GM23338 (cell line): Measurements from ENCODE around the gene DPP10. TPM values are rescaled to one million over a fixed set of nuclear protein-coding genes. Genes with fewer than 3 reads are reported as not detected.

ENCODE experiments used
- ATAC-seq: fragments of 200-7000 bp; cut with Tn5 transposase; 3 replicates; pipeline ENCODE4 v1.9.1; 2020
- DNase-seq: peaks from one replicate; pipeline ENCODE4 v3.0.0-alpha.2; 2015; ENCODE audit warnings: low spot score
- H2AFZ ChIP-seq: fragments of 200-600 bp; sonication (generic); 2 replicates; pipeline ENCODE4 v1.8.0; 2016; ENCODE audit warnings: antibody characterized with exemption, mild to moderate bottlenecking, moderate library complexity
- H3F3A ChIP-seq: fragments of 200-600 bp; sonication (generic); replicated peaks from 2 replicates; pipeline ENCODE4 v1.8.0; 2017; ENCODE audit warnings: antibody characterized with exemption, mixed run types, low read depth
- H3K27ac ChIP-seq: fragments of 200-600 bp; sonication (generic); 2 replicates; pipeline ENCODE4 v1.6.1; 2016; ENCODE audit warnings: low read depth
- H3K27me3 ChIP-seq: fragments of 200-600 bp; sonication (generic); 2 replicates; pipeline ENCODE4 v1.8.0; 2016; ENCODE audit warnings: mild to moderate bottlenecking, mixed run types, moderate library complexity; ENCODE audit not compliant: insufficient read depth
- H3K36me3 ChIP-seq: fragments of 200-600 bp; sonication (generic); 2 replicates; pipeline ENCODE4 v1.8.0; 2016; ENCODE audit warnings: mild to moderate bottlenecking; ENCODE audit not compliant: insufficient read depth
- H3K4me1 ChIP-seq: fragments of 200-600 bp; sonication (generic); 2 replicates; pipeline ENCODE4 v1.8.0; 2016; ENCODE audit warnings: mild to moderate bottlenecking, moderate library complexity; ENCODE audit not compliant: insufficient read depth
- H3K4me2 ChIP-seq: fragments of 200-600 bp; sonication (generic); 2 replicates; pipeline ENCODE4 v1.7.1; 2017; ENCODE audit warnings: mixed run types
- H3K4me3 ChIP-seq: fragments of 200-600 bp; sonication (generic); 2 replicates; pipeline ENCODE4 v1.6.1; 2016; ENCODE audit warnings: mixed run types
- H3K79me2 ChIP-seq: fragments of 200-600 bp; sonication (generic); replicated peaks from 2 replicates; pipeline ENCODE4 v1.8.0; 2017; ENCODE audit warnings: mild to moderate bottlenecking; ENCODE audit not compliant: insufficient read depth
- H3K9me2 ChIP-seq: fragments of 200-600 bp; sonication (generic); 2 replicates; pipeline ENCODE4 v1.8.0; 2017; ENCODE audit not compliant: insufficient read depth
- H4K20me1 ChIP-seq: fragments of 200-600 bp; sonication (generic); replicated peaks from 2 replicates; pipeline ENCODE4 v1.8.0; 2017; ENCODE audit warnings: mild to moderate bottlenecking; ENCODE audit not compliant: insufficient read depth
- H3K27ac Mint-ChIP-seq: 2 replicates; pipeline ENCODE4 v1.8.0; 2020; ENCODE audit warnings: inconsistent platforms, mild to moderate bottlenecking, moderate library complexity, mixed read lengths
- H3K27me3 Mint-ChIP-seq: 3 replicates; pipeline ENCODE4 v1.8.0; 2022; ENCODE audit warnings: low read depth, mild to moderate bottlenecking, moderate library complexity, mixed read lengths, inconsistent platforms; ENCODE audit not compliant: insufficient read depth, poor library complexity
- H3K36me3 Mint-ChIP-seq: 3 replicates; pipeline ENCODE4 v1.8.0; 2021; ENCODE audit warnings: low read depth, mild to moderate bottlenecking, inconsistent platforms, moderate library complexity, mixed read lengths
- H3K4me1 Mint-ChIP-seq: 3 replicates; pipeline ENCODE4 v1.8.0; 2020; ENCODE audit warnings: mild to moderate bottlenecking, inconsistent platforms, mixed read lengths
- H3K4me3 Mint-ChIP-seq: 3 replicates; pipeline ENCODE4 v1.8.0; 2021; ENCODE audit warnings: moderate library complexity, mild to moderate bottlenecking, inconsistent platforms, mixed read lengths
- H3K9me3 Mint-ChIP-seq: 3 replicates; pipeline ENCODE4 v1.8.0; 2020; ENCODE audit warnings: moderate library complexity, mild to moderate bottlenecking, inconsistent platforms, mixed read lengths
- CREB1 ChIP-seq: fragments of 250-450 bp; sonication (Bioruptor Pico); IDR thresholded peaks from 2 replicates; pipeline ENCODE4 v1.5.0; 2020; ENCODE audit warnings: low read depth, mild to moderate bottlenecking, moderate library complexity
- CTCF ChIP-seq, 2 experiments: fragments of 200-600 bp in 1 of 2; sonication (generic) in 1 of 2; conservative IDR thresholded peaks; 2 replicates each; pipeline versions ENCODE4 v1.5.1 to v1.6.1; 2016 to 2017; ENCODE audit warnings: antibody characterized with exemption in 2 of 2, low read depth in 2 of 2, mild to moderate bottlenecking in 2 of 2, moderate library complexity in 1 of 2
- ETS1 ChIP-seq: IDR thresholded peaks from 2 replicates; pipeline ENCODE4 v1.6.1; 2016; ENCODE audit warnings: antibody characterized with exemption
- EZH2 ChIP-seq: fragments of 200-600 bp; sonication (generic); IDR thresholded peaks from one replicate; pipeline ENCODE4 v1.8.0; 2017; ENCODE audit warnings: antibody characterized with exemption, mild to moderate bottlenecking, low read depth; ENCODE audit not compliant: unreplicated experiment
- EZH2phosphoT487 ChIP-seq: fragments of 200-600 bp; sonication (generic); IDR thresholded peaks from one replicate; pipeline ENCODE4 v1.8.1; 2018; ENCODE audit warnings: antibody characterized with exemption; ENCODE audit not compliant: unreplicated experiment
- JUNB ChIP-seq: IDR thresholded peaks from one replicate; pipeline ENCODE4 v1.6.1; 2016; ENCODE audit warnings: antibody characterized with exemption; ENCODE audit not compliant: unreplicated experiment
- NANOG ChIP-seq: IDR thresholded peaks from 2 replicates; pipeline ENCODE4 v1.6.1; 2016; ENCODE audit warnings: antibody characterized with exemption, borderline replicate concordance
- POLR2AphosphoS5 ChIP-seq: IDR thresholded peaks from 2 replicates; pipeline ENCODE4 v1.6.1; 2016; ENCODE audit warnings: antibody characterized with exemption, low read depth
- REST ChIP-seq: IDR thresholded peaks from one replicate; pipeline ENCODE4 v1.6.1; 2018; ENCODE audit warnings: antibody characterized with exemption; ENCODE audit not compliant: unreplicated experiment
- STAT1 ChIP-seq: IDR thresholded peaks from one replicate; pipeline ENCODE4 v1.6.1; 2016; ENCODE audit warnings: antibody characterized with exemption; ENCODE audit not compliant: unreplicated experiment
- ZNF114 ChIP-seq: fragments of 250-450 bp; sonication (Bioruptor Pico); IDR thresholded peaks from 2 replicates; pipeline ENCODE4 v1.5.0; 2020; ENCODE audit warnings: mild to moderate bottlenecking, moderate library complexity
- ZNF331 ChIP-seq: fragments of 250-450 bp; sonication (Bioruptor Pico); IDR thresholded peaks from 2 replicates; pipeline ENCODE4 v1.5.0; 2020; ENCODE audit warnings: low read depth, mild to moderate bottlenecking, moderate library complexity
- ZNF462 ChIP-seq: fragments of 250-450 bp; sonication (Bioruptor Pico); IDR thresholded peaks from 2 replicates; pipeline ENCODE4 v1.5.0; 2020; ENCODE audit warnings: mild to moderate bottlenecking, moderate library complexity
- polyA plus RNA-seq: library from polyadenylated mRNA; unstranded; fragments of >200 nt; fragmentation: Nextera tagmentation; extraction: Ambion mirVana; gene quantifications from 2 replicates; pipeline ENCODE4 v1.2.1, GENCODE V29; 2016
- total RNA-seq: library from RNA; depleted of rRNA; stranded (reverse); fragments of >200 nt; shearing (Covaris generic); gene quantifications from 2 replicates; pipeline ENCODE4 v1.2.3, GENCODE V29; 2014

Gene DPP10
- total and polyA plus RNA-seq, 2 experiments from 2014 or later = 3.6 to 14.8 TPM

- Mint-ChIP-seq H3K9me3 (peaks cover 45% of the 10 kb centered on the region), H3K27ac (no peak overlapping the region), H3K36me3 (peaks cover 27% of the 10 kb centered on the region), H3K4me1 (no peaks in the 10 kb centered on the region), H3K27me3 (no peaks in the 10 kb centered on the region), H3K4me3 (no peak overlapping the region)
- no peak for TF ChIP-seq STAT1
- no peak for TF ChIP-seq EZH2phosphoT487
- no peak for TF ChIP-seq ZNF114 (CRISPR knock-in tag)
- TF ChIP-seq JUNB = no peak
- TF ChIP-seq ZNF462 = no peak
- TF ChIP-seq ETS1 = no peak
- no peak for TF ChIP-seq REST
- TF ChIP-seq ZNF331 (CRISPR knock-in tag) = no peak
- no peak for TF ChIP-seq CTCF (conservative IDR thresholded peaks at IDR 0.05; ENCODE audit: low read depth in 2 of 2)
- TF ChIP-seq CREB1 (CRISPR knock-in tag) = no peak
- TF ChIP-seq NANOG = no peak
- no peak for TF ChIP-seq EZH2
- TF ChIP-seq POLR2AphosphoS5 = no peak
- Histone ChIP-seq H3K4me3 (no peak overlapping the region), H3K36me3 (0 out of 2 replicates have a peak, but pooled peaks cover 4% of the 10 kb centered on the region), H3F3A (no peaks in the 10 kb centered on the region), H3K79me2 (no peaks in the 10 kb centered on the region), H4K20me1 (no peaks in the 10 kb centered on the region), H3K9me2 (no peaks in the 10 kb centered on the region), H3K27me3 (no peaks in the 10 kb centered on the region), H3K4me1 (no peaks in the 10 kb centered on the region), H2AFZ (no peak overlapping the region), H3K27ac (no peak overlapping the region), H3K4me2 (no peak overlapping the region)
- ATAC-seq (no peak), DNase-seq (peak; percentile 10)
Observed at GRCh38 chr2:114929225-114929624, 486.8 kb downstream of the DPP10 start.
